Gastrocnemius medialis (tissue), 4 donors: ENCODE data around the gene MCOLN2. TPM values are rescaled to one million over a fixed set of nuclear protein-coding genes. Genes with fewer than 3 reads are reported as not detected.

Experiments used
- ATAC-seq, 2 donors: fragments of 150-250 bp; one replicate each; pipeline ENCODE4 v1.9.1; 2016
- DNase-seq, 2 donors: peaks; one replicate each; pipeline ENCODE4 v3.0.0-alpha.2; 2019
- H3K27ac ChIP-seq, 4 donors: fragments of 200-600 bp; sonication (generic); 1 replicate in 1 of 4; 2 replicates in 3 of 4; pipeline ENCODE4 v1.5.1; 2016 to 2018; ENCODE audit warnings: mild to moderate bottlenecking in 2 of 4, moderate library complexity in 1 of 4
- H3K27me3 ChIP-seq, 3 donors: fragments of 200-600 bp; sonication (generic) in 2 of 3; 1 replicate in 1 of 3; 2 replicates in 2 of 3; pipeline versions ENCODE4 v1.5.1 to v1.6.0; 2016 to 2019; ENCODE audit warnings: mild to moderate bottlenecking in 1 of 3, moderate library complexity in 1 of 3
- H3K36me3 ChIP-seq, 2 donors: fragments of 200-600 bp; sonication (generic) in 1 of 2; one replicate each; pipeline ENCODE4 v1.5.1; 2017 to 2018
- H3K4me1 ChIP-seq, 2 donors: fragments of 200-600 bp; sonication (generic) in 1 of 2; one replicate each; pipeline ENCODE4 v1.5.1; 2016 to 2017; ENCODE audit warnings: mild to moderate bottlenecking in 2 of 2
- H3K4me3 ChIP-seq, 4 donors: fragments of 200-600 bp; sonication (generic) in 3 of 4; 1 replicate in 1 of 4; 2 replicates in 3 of 4; pipeline ENCODE4 v1.5.1; 2016 to 2019; ENCODE audit warnings: mild to moderate bottlenecking in 2 of 4
- H3K9me3 ChIP-seq, 3 donors: fragments of 200-600 bp; sonication (generic) in 2 of 3; 1 replicate in 1 of 3; 2 replicates in 2 of 3; pipeline ENCODE4 v1.5.1; 2016 to 2019
- CTCF ChIP-seq, 5 experiments: fragments of 450-650 bp in 3 of 5; fragments of 200-600 bp in 2 of 5; sonication (generic) in 2 of 5; IDR thresholded peaks in 4 of 5; conservative IDR thresholded peaks in 1 of 5; 1 replicate in 4 of 5; 2 replicates in 1 of 5; pipeline ENCODE4 v1.5.1; 2016 to 2019; ENCODE audit warnings: antibody characterized with exemption in 5 of 5, mild to moderate bottlenecking in 3 of 5, moderate library complexity in 3 of 5
- POLR2A ChIP-seq, 2 donors: fragments of 450-650 bp; IDR thresholded peaks; one replicate each; pipeline ENCODE4 v1.6.1; 2017; ENCODE audit warnings: antibody characterized with exemption in 2 of 2, mild to moderate bottlenecking in 2 of 2, moderate library complexity in 2 of 2
- in situ Hi-C, 4 donors: fragments of 200-750 bp; cut with MboI; loops; one replicate each; pipeline versions ENCODE4 v1.15.0 to v1.8.0; 2017; ENCODE audit warnings: low sequenced_read_pairs in 4 of 4
- intact Hi-C: fragments of 100-400 bp; cut with DNase I; formaldehyde crosslinking; loops from one replicate; pipeline ENCODE4 v1.15.1; 2023; ENCODE audit warnings: low total_unique reads
- total RNA-seq, 4 donors: library from RNA; depleted of rRNA; stranded (reverse); fragments of >200 nt; gene quantifications; one replicate each; pipeline versions ENCODE4 v1.1.0 to v1.2.3, GENCODE V29; 2016

MCOLN2 gene
- total RNA-seq, 4 donors from 2014 or later = 0.22 to 3.0 TPM; not detected in 2

GRCh38 chr1:84973498-84974334, 23.2 kb downstream of the MCOLN2 start:
- DNase-seq (no peak), ATAC-seq (no peak)
- intact Hi-C loops (no loop called here), in situ Hi-C loops (no loop called here)
- Histone ChIP-seq H3K4me1 (no peaks in the 10 kb centered on the region), H3K27me3 (no peaks in the 10 kb centered on the region), H3K27ac (no peak overlapping the region), H3K4me3 (no peak overlapping the region), H3K36me3 (no peaks in the 10 kb centered on the region), H3K9me3 (no peaks in the 10 kb centered on the region)
- TF ChIP-seq CTCF (IDR thresholded peaks at IDR 0.05 in 4 of 5, conservative IDR thresholded peaks at IDR 0.05 in 1 of 5) (no peak), POLR2A (IDR thresholded peaks at IDR 0.05) (no peak)

- TF ChIP-seq CTCF (IDR thresholded peaks at IDR 0.05 in 4 of 5, conservative IDR thresholded peaks at IDR 0.05 in 1 of 5) = no peak
- no peak for TF ChIP-seq POLR2A (IDR thresholded peaks at IDR 0.05)
- Histone ChIP-seq H3K9me3 (no peaks in the 10 kb centered on the region), H3K27ac (no peak overlapping the region), H3K36me3 (no peaks in the 10 kb centered on the region), H3K4me1 (no peaks in the 10 kb centered on the region), H3K27me3 (no peaks in the 10 kb centered on the region), H3K4me3 (no peak overlapping the region)
- ATAC-seq = no peak
- in situ Hi-C loops (no loop called here), intact Hi-C loops (no loop called here)
- no peak for DNase-seq
Observed at GRCh38 chr1:84972377-84972987, 24.4 kb downstream of the MCOLN2 start.

- no peaks in the 10 kb centered on the region for H3K4me1 ChIP-seq
- H3K27ac ChIP-seq = no peak overlapping the region
- TF ChIP-seq CTCF (IDR thresholded peaks at IDR 0.05 in 4 of 5, conservative IDR thresholded peaks at IDR 0.05 in 1 of 5) (no peak), POLR2A (IDR thresholded peaks at IDR 0.05) (no peak)
- DNase-seq = no peak
- in situ Hi-C loops = no loop called here
- no peaks in the 10 kb centered on the region for H3K9me3 ChIP-seq
- no peaks in the 10 kb centered on the region for H3K36me3 ChIP-seq
- no peaks in the 10 kb centered on the region for H3K27me3 ChIP-seq
- intact Hi-C loops = no loop called here
- ATAC-seq = no peak
- no peak overlapping the region for H3K4me3 ChIP-seq
Observed at GRCh38 chr1:84971957-84972356, 25.0 kb downstream of the MCOLN2 start.

GRCh38 chr1:84969489-84970250, 27.2 kb downstream of the MCOLN2 start:
- Histone ChIP-seq H3K4me3 (no peak overlapping the region), H3K36me3 (no peaks in the 10 kb centered on the region), H3K27ac (no peak overlapping the region), H3K9me3 (no peaks in the 10 kb centered on the region), H3K27me3 (no peaks in the 10 kb centered on the region), H3K4me1 (no peaks in the 10 kb centered on the region)
- no peak for TF ChIP-seq CTCF (IDR thresholded peaks at IDR 0.05 in 4 of 5, conservative IDR thresholded peaks at IDR 0.05 in 1 of 5)
- TF ChIP-seq POLR2A (IDR thresholded peaks at IDR 0.05) = no peak
- in situ Hi-C loops = no loop called here
- DNase-seq (no peak), ATAC-seq (no peak)
- intact Hi-C loops = no loop called here
